Right lobe of liver (tissue), 4 donors: Measurements from ENCODE around the gene UTP25.

ENCODE experiments used
- CTCF ChIP-seq, 4 donors: fragments of 200-600 bp in 3 of 4; fragments of 450-650 bp in 1 of 4; IDR thresholded peaks; one replicate each; pipeline versions ENCODE4 v1.5.1 to v1.8.0; 2016 to 2022; ENCODE audit warnings: antibody characterized with exemption in 4 of 4, mild to moderate bottlenecking in 2 of 4
- POLR2A ChIP-seq: fragments of 450-650 bp; IDR thresholded peaks from one replicate; pipeline ENCODE4 v1.6.1; 2017; ENCODE audit warnings: antibody characterized with exemption, mild to moderate bottlenecking
- donor health status: DM: no; HTN: no; CAD: no.
- donor health status: DM: no; HTN: no; CAD: no.
- donor health status: DM: no; HTN: yes; CAD: no.

GRCh38 chr1:209866201-209866600 is 38.4 kb downstream of the UTP25 start:
- TF ChIP-seq CTCF (IDR thresholded peaks at IDR 0.05) (no peak), POLR2A (no peak)
